ENCODE measurements around the gene SCAI.

SCAI gene

GRCh38 chr9:125146247-125146646 is 2.9 kb upstream of the SCAI start:
- Histone ChIP-seq H3K4me3 (ENCODE audit: low read length) (no peak overlapping the region), H3K4me1 (ENCODE audit: control insufficient read depth, low read depth, low read length) (peaks cover 4% of the 10 kb centered on the region), H3K9me3 (ENCODE audit: control insufficient read depth, low read depth, low read length) (no peaks in the 10 kb centered on the region), H3K9ac (ENCODE audit: low read length) (no peak overlapping the region), H3K27ac (ENCODE audit: low read length) (no peak overlapping the region), H3K27me3 (ENCODE audit: control insufficient read depth, insufficient read depth, low read length) (no peaks in the 10 kb centered on the region), H3K36me3 (ENCODE audit: control insufficient read depth, low read depth, low read length) (peaks cover 17% of the 10 kb centered on the region)

- H3K27ac ChIP-seq (ENCODE audit: low read length), result no peak overlapping the region
- H3K4me3 ChIP-seq (ENCODE audit: low read length), result no peak overlapping the region
- peaks cover 4% of the 10 kb centered on the region for H3K4me1 ChIP-seq (ENCODE audit: control insufficient read depth, low read depth, low read length)
- no peak overlapping the region for H3K9ac ChIP-seq (ENCODE audit: low read length)
- H3K9me3 ChIP-seq (ENCODE audit: control insufficient read depth, low read depth, low read length), result no peaks in the 10 kb centered on the region
- H3K27me3 ChIP-seq (ENCODE audit: control insufficient read depth, insufficient read depth, low read length), result no peaks in the 10 kb centered on the region
- peaks cover 9% of the 10 kb centered on the region for H3K36me3 ChIP-seq (ENCODE audit: control insufficient read depth, low read depth, low read length)
These were observed 2.1 kb upstream of the SCAI start for GRCh38 chr9:125145425-125145824.

- H3K9me3 ChIP-seq (ENCODE audit: control insufficient read depth, low read depth, low read length), result no peaks in the 10 kb centered on the region
- peak overlapping the region; percentile 66 for H3K9ac ChIP-seq (ENCODE audit: low read length)
- H3K27me3 ChIP-seq (ENCODE audit: control insufficient read depth, insufficient read depth, low read length), result no peaks in the 10 kb centered on the region
- H3K27ac ChIP-seq (ENCODE audit: low read length), result no peak overlapping the region
- H3K36me3 ChIP-seq (ENCODE audit: control insufficient read depth, low read depth, low read length), result no peaks in the 10 kb centered on the region
- H3K4me3 ChIP-seq (ENCODE audit: low read length), result peak overlapping the region; percentile 71
- H3K4me1 ChIP-seq (ENCODE audit: control insufficient read depth, low read depth, low read length), result peaks cover 4% of the 10 kb centered on the region
These were observed 560 bp downstream of the SCAI start for GRCh38 chr9:125142560-125143376.

GRCh38 chr9:125141751-125142150 is 1.6 kb downstream of the SCAI start:
- H3K9ac ChIP-seq (ENCODE audit: low read length), result no peak overlapping the region
- H3K36me3 ChIP-seq (ENCODE audit: control insufficient read depth, low read depth, low read length), result no peaks in the 10 kb centered on the region
- no peak overlapping the region for H3K27ac ChIP-seq (ENCODE audit: low read length)
- peak overlapping the region; percentile 71 for H3K4me3 ChIP-seq (ENCODE audit: low read length)
- peaks cover 4% of the 10 kb centered on the region for H3K4me1 ChIP-seq (ENCODE audit: control insufficient read depth, low read depth, low read length)
- H3K27me3 ChIP-seq (ENCODE audit: control insufficient read depth, insufficient read depth, low read length), result no peaks in the 10 kb centered on the region
- H3K9me3 ChIP-seq (ENCODE audit: control insufficient read depth, low read depth, low read length), result no peaks in the 10 kb centered on the region

GRCh38 chr9:125141251-125141650 is 2.1 kb downstream of the SCAI start:
- H3K27me3 ChIP-seq (ENCODE audit: control insufficient read depth, insufficient read depth, low read length), result no peaks in the 10 kb centered on the region

GRCh38 chr9:125140576-125140975 is 2.8 kb downstream of the SCAI start:
- Histone ChIP-seq H3K4me1 (ENCODE audit: control insufficient read depth, low read depth, low read length) (peaks cover 4% of the 10 kb centered on the region), H3K27me3 (ENCODE audit: control insufficient read depth, insufficient read depth, low read length) (no peaks in the 10 kb centered on the region), H3K9me3 (ENCODE audit: control insufficient read depth, low read depth, low read length) (no peaks in the 10 kb centered on the region), H3K36me3 (ENCODE audit: control insufficient read depth, low read depth, low read length) (no peaks in the 10 kb centered on the region), H3K9ac (ENCODE audit: low read length) (no peak overlapping the region), H3K27ac (ENCODE audit: low read length) (no peak overlapping the region), H3K4me3 (ENCODE audit: low read length) (no peak overlapping the region)

More at GRCh38 chr9:125141251-125141650, 2.1 kb downstream of the SCAI start:
- Histone ChIP-seq H3K4me1 (ENCODE audit: control insufficient read depth, low read depth, low read length) (peaks cover 4% of the 10 kb centered on the region), H3K27ac (ENCODE audit: low read length) (no peak overlapping the region), H3K4me3 (ENCODE audit: low read length) (no peak overlapping the region), H3K36me3 (ENCODE audit: control insufficient read depth, low read depth, low read length) (no peaks in the 10 kb centered on the region), H3K9me3 (ENCODE audit: control insufficient read depth, low read depth, low read length) (no peaks in the 10 kb centered on the region), H3K9ac (ENCODE audit: low read length) (no peak overlapping the region)

- no peaks in the 10 kb centered on the region for H3K36me3 ChIP-seq (ENCODE audit: control insufficient read depth, low read depth, low read length)
- H3K9ac ChIP-seq (ENCODE audit: low read length), result no peak overlapping the region
- no peaks in the 10 kb centered on the region for H3K9me3 ChIP-seq (ENCODE audit: control insufficient read depth, low read depth, low read length)
- no peak overlapping the region for H3K4me3 ChIP-seq (ENCODE audit: low read length)
- H3K27ac ChIP-seq (ENCODE audit: low read length), result no peak overlapping the region
- no peaks in the 10 kb centered on the region for H3K27me3 ChIP-seq (ENCODE audit: control insufficient read depth, insufficient read depth, low read length)
- H3K4me1 ChIP-seq (ENCODE audit: control insufficient read depth, low read depth, low read length), result no peaks in the 10 kb centered on the region
These were observed 6.1 kb downstream of the SCAI start for GRCh38 chr9:125137200-125137599.

GRCh38 chr9:125134976-125135375 is 8.4 kb downstream of the SCAI start:
- no peaks in the 10 kb centered on the region for H3K27me3 ChIP-seq (ENCODE audit: control insufficient read depth, insufficient read depth, low read length)
- H3K36me3 ChIP-seq (ENCODE audit: control insufficient read depth, low read depth, low read length), result no peaks in the 10 kb centered on the region
- no peak overlapping the region for H3K27ac ChIP-seq (ENCODE audit: low read length)
- no peaks in the 10 kb centered on the region for H3K9me3 ChIP-seq (ENCODE audit: control insufficient read depth, low read depth, low read length)
- no peak overlapping the region for H3K4me3 ChIP-seq (ENCODE audit: low read length)
- H3K4me1 ChIP-seq (ENCODE audit: control insufficient read depth, low read depth, low read length), result no peaks in the 10 kb centered on the region
- no peak overlapping the region for H3K9ac ChIP-seq (ENCODE audit: low read length)

- no peaks in the 10 kb centered on the region for H3K9me3 ChIP-seq (ENCODE audit: control insufficient read depth, low read depth, low read length)
- no peak overlapping the region for H3K27ac ChIP-seq (ENCODE audit: low read length)
- no peaks in the 10 kb centered on the region for H3K36me3 ChIP-seq (ENCODE audit: control insufficient read depth, low read depth, low read length)
- H3K27me3 ChIP-seq (ENCODE audit: control insufficient read depth, insufficient read depth, low read length), result no peaks in the 10 kb centered on the region
- H3K9ac ChIP-seq (ENCODE audit: low read length), result no peak overlapping the region
- H3K4me3 ChIP-seq (ENCODE audit: low read length), result no peak overlapping the region
- H3K4me1 ChIP-seq (ENCODE audit: control insufficient read depth, low read depth, low read length), result no peaks in the 10 kb centered on the region
These were observed 9.7 kb downstream of the SCAI start for GRCh38 chr9:125133403-125134329.

- no peaks in the 10 kb centered on the region for H3K27me3 ChIP-seq (ENCODE audit: control insufficient read depth, insufficient read depth, low read length)
- H3K9me3 ChIP-seq (ENCODE audit: control insufficient read depth, low read depth, low read length), result no peaks in the 10 kb centered on the region
- no peaks in the 10 kb centered on the region for H3K4me1 ChIP-seq (ENCODE audit: control insufficient read depth, low read depth, low read length)
- no peaks in the 10 kb centered on the region for H3K36me3 ChIP-seq (ENCODE audit: control insufficient read depth, low read depth, low read length)
- H3K9ac ChIP-seq (ENCODE audit: low read length), result no peak overlapping the region
- no peak overlapping the region for H3K4me3 ChIP-seq (ENCODE audit: low read length)
- no peak overlapping the region for H3K27ac ChIP-seq (ENCODE audit: low read length)
These were observed 11.6 kb downstream of the SCAI start for GRCh38 chr9:125131778-125132177.

GRCh38 chr9:125126019-125126746 is 17.1 kb downstream of the SCAI start:
- Histone ChIP-seq H3K4me1 (ENCODE audit: control insufficient read depth, low read depth, low read length) (peaks cover 2% of the 10 kb centered on the region), H3K27me3 (ENCODE audit: control insufficient read depth, insufficient read depth, low read length) (no peaks in the 10 kb centered on the region), H3K36me3 (ENCODE audit: control insufficient read depth, low read depth, low read length) (no peaks in the 10 kb centered on the region), H3K9me3 (ENCODE audit: control insufficient read depth, low read depth, low read length) (no peaks in the 10 kb centered on the region), H3K9ac (ENCODE audit: low read length) (no peak overlapping the region), H3K27ac (ENCODE audit: low read length) (no peak overlapping the region), H3K4me3 (ENCODE audit: low read length) (no peak overlapping the region)

Measured in iPS-18a (cell line).